ENCODE measurements around the gene NARF. TPM values are rescaled to one million over a fixed set of nuclear protein-coding genes. Genes with fewer than 3 reads are reported as not detected.
"Not testable (repeated sequence)": the region's sequence is repeated elsewhere in the genome, so short reads cannot be mapped to it uniquely, and the experiment has no call there.

The NARF gene
- total RNA-seq, 1 donor from 2014 or later: 52.4 TPM

- DNase-seq (ENCODE audit: low read depth): peak; percentile 59
Observed at GRCh38 chr17:82497483-82498405, 39.2 kb downstream of the NARF start.

DNA sequence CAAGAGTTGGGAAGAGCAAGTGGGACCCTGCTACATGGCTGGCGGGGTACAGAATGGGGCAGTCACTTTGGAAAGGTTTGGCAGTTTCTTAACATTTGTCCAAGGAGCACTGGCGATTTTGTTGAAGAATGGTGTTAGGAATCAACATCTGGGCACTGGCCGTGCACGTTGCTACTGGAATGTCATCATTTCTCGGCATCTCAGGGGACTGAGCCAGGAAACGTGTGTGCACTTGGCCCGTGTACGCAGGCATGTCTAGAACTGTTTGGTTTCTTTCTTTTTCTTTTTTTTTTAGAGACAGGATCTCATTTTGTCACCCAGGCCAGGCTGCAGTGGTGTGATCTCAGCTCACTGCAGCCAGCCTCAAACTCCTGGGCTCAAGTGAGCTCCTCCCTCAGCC, 43.7 kb downstream of the NARF start:
- no peak for DNase-seq (ENCODE audit: low read depth)

GRCh38 chr17:82503094-82503727, 44.7 kb downstream of the NARF start:
- DNase-seq (ENCODE audit: low read depth): no peak

- no peak for DNase-seq (ENCODE audit: low read depth)
Observed at GRCh38 chr17:82503728-82504308, 45.3 kb downstream of the NARF start.

GRCh38 chr17:82505296-82505695, 46.8 kb downstream of the NARF start:
- DNase-seq (ENCODE audit: low read depth): no peak

- DNase-seq (ENCODE audit: low read depth): peak; percentile 71
Observed at GRCh38 chr17:82506402-82506801, 47.9 kb downstream of the NARF start.

DNA sequence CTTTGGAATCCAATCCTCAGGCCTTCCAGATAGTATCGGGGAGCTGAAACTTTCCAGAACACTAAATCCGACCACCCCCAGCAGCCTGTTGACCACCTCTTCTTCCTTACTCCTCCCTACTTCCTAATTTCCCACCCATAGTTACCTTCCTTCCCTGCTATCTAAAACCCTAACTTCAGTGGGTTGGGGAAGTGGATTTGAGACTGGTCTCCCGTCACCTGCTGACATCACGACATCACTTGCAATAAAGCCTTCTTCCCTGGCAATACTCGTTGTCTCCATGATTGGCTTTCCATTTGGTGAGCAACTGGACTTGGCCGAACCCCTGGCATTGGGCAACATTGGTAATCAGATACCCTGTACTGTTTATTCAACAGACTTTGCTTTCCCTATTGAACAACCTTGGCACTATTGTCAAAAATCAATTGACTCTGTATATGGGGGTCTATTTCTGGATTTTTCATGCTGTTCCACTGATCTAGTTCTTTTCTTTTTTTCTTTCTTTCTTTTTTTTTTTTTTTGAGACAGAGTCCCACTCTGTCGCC, 49.2 kb downstream of the NARF start:
- DNase-seq (ENCODE audit: low read depth): no peak

DNA sequence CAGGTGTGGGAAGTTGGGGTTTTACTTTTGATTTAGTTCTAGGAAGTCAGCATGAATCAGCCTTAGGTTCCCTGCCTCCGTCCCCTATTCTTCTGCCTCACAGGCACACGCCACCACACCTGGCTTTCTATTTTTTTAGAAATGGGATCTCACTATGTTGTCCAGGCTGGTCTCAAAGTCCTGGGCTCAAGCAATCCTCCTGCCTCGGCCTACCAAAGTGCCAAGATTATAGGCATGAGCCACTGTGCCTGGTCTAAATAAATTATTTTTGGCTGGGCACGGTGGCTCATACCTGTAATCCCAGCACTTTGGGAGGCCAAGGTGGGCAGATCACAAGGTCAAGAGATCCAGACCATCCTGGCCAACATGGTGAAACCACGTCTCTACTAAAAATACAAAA, 53.1 kb downstream of the NARF start:
- DNase-seq (ENCODE audit: low read depth): not testable (repeated sequence)

GRCh38 chr17:82513864-82514263, 55.3 kb downstream of the NARF start:
- not testable (repeated sequence) for DNase-seq (ENCODE audit: low read depth)

- DNase-seq (ENCODE audit: low read depth): no peak
Observed at GRCh38 chr17:82517230-82517865, 58.8 kb downstream of the NARF start.

- DNase-seq (ENCODE audit: low read depth): peak; percentile 80
Observed at GRCh38 chr17:82518826-82519810, 60.6 kb downstream of the NARF start, which contains the start of gene FOXK2. Gene FOXK2 (plus strand): TSS chr17:82519732. CDS start chr17:82519889, 157 bp downstream.

DNA sequence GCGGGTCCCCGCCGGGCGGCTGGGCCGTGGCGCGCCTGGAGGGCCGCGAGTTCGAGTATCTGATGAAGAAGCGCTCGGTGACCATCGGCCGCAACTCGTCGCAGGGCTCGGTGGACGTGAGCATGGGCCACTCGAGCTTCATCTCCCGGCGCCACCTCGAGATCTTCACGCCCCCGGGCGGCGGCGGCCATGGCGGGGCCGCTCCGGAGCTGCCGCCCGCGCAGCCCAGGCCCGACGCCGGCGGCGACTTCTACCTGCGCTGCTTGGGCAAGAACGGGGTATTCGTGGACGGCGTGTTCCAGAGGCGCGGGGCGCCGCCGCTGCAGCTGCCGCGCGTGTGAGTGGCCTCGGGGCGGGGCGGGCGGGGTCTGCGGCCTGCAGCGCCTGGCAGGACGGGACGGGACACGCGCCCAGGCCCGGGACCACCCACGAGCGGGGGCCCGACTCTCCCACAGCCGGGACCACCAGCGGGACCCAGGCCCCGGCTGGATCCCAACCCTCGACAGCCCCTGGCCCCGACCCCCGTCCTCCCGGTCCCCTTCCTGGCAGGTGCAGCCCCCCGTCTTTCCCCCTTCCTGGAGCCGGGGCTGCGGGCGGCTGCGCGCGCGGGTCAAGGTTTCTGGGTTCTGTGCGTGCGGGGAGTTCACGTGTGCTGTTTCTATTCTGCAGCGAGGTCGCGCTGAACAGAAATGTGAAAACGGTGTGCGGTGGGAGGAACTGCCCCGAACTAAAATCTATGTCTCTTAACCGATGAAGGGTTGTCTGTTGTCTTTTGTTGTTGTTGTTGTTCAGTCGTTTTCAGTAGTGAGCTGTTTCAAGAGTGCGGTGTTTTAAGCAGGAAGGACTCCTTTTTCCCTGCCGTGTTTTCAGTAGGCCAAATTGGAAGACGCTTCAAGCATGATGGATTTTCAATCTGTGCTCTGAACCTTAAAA, 61.7 kb downstream of the NARF start:
- DNase-seq (ENCODE audit: low read depth): peak; percentile 30

DNA sequence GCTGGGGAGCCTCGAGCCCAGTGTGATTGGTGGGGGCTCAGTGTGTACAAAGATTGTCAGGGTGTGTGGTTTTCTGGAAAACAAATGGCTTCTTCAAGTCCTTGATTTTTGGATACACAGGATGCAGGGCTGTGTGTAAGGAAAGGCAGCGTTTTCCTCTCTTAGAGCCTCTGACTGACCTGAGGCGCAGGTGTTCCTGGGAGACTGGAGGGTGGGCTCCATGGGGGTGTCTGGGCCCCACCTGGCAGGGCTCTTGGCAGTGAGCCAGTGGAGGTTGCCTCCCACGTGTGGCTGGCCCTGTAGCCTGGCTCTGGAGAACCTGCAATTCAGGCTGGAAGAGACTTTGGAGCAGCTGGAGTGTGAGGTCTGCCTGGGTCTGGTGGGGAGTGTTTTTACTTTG, 66.0 kb downstream of the NARF start:
- DNase-seq (ENCODE audit: low read depth): no peak

- DNase-seq (ENCODE audit: low read depth): no peak
Observed at GRCh38 chr17:82525712-82526111, 67.2 kb downstream of the NARF start.

DNA sequence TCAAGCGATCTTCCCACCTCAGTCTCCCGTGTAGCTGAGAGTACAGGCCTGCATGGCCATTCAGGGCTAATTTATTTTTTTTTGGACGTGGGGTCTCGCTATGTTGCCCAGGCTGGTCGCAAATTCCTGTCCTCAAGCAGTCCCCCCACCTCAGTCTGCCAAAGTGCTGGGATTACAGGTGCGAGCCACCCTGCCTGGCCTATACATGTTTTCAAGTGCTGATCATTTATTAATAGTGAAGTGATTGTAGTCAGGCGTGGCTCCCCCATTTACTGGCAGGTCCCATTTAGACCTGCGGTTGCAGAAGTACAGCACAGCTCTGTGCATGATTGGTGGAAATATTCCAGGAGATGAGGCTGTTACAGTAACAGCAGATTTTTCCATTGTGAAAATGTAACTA, 69.4 kb downstream of the NARF start:
- no peak for DNase-seq (ENCODE audit: low read depth)

- peak; percentile 67 for DNase-seq (ENCODE audit: low read depth)
Observed at GRCh38 chr17:82528484-82529265, 70.1 kb downstream of the NARF start.

DNA sequence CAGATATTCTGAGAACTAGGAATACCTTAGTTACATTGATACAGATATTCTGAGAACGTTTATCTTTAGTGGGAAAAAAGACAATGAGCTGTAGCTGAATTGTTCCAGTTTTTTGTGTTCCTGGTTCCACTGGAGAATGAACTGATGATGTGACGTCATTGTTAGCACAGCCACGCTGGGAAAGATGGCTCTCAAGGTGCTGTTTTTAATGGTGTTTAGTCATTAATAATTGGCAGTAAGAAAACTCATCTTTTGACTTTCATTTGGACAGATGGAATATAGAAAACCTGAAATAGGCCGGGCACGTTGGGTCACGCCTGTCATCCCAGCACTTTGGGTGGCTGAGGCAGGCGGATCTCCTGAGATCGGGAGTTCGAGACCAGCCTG, 71.4 kb downstream of the NARF start:
- DNase-seq (ENCODE audit: low read depth): no peak

DNA sequence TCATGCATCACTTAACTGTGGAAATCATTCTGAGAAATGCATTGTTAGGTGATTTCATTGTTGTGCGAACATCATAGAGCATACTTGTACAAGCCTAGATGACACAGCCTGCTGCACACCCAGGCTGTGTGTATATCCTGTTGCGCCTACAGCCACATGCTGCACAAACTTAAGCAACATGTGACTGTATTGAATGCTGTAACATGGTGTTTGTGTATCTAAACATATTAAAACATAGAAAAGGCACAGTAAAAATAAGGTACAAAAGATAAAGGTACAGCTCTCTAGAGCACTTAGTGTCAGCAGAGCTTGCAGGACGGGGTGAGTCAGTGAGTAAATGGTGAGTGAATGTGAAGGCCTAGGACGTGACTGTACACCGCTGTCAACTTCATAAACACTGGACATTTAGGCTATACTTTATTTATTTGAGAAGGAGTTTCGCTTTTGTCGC, 72.9 kb downstream of the NARF start:
- peak; percentile 79 for DNase-seq (ENCODE audit: low read depth)

- no peak for DNase-seq (ENCODE audit: low read depth)
Observed at GRCh38 chr17:82534401-82534812, 75.9 kb downstream of the NARF start.
